ENCODE results near the gene MICB.

The MICB gene

DNA sequence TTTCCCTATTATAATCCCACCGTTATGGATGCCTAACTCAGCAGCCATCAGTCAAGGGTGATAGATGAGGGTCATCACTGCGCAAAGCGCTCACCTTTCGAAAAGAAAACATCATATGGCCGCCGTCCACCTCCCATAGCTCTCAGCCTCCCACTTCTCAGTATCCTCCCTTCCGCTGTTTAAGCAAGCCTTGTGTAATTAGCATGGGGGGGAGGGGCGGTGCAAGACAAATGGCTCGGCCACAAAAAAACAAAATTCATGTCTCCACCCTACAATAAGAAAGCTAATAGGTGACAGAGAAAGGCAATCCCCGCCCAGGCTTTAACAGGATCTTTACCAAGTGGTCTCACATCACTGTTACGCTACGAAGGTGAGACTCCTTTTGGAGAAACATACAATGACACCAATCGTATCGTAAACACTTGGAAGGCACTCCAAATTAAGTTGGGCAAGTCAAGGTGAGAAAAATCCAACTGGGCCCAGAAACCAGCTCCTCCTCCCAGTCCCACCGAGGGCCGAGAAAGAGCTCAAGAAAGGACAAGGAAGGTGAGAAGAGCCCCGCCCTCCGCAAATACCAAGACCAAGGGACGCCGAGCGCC lies 43.2 kb downstream of the MICB start:
- DNase-seq (ENCODE audit: low read depth) = peak; percentile 41

DNA sequence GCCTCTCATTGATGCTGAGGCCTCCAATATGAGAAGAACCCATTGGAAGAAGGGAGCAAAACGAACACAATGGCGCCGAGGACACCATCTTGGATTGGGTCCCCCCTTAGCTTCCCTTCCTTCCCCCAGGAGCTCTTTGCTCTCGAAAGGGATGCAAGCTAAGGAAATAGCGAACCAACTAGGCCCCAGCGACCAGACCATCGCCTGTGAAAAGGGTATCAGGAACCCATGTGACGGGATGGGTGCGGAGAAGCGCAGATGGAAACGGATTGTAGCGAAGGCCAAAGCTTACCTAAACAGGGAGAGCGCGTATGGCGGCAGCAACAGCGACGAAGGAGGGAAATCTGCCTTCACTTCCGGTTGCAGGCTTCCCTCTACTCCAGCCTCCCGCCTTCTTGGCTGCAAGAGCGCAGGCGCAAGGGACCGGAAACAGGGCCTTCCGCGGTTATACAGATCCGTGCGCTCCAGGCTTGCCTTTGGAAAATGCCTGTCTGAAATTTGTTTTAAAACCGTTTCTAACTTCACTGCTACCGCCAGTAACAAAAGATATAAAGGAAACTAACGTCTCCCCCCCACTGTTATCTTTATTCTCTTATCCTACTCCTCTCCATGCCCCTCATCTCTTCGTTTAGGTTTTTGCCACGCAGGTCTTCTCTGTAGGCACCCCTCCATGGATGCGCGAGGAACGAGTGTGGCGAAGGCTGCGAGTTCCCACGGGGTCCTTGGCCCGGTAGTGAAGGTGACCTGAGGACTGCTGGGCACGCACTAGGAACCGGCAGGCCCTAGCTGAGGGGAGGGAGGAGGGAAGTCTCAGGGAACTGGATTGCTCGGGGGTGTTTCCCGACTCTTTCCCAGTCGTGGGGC lies 43.9 kb downstream of the MICB start, which contains the start of gene DDX39B:
DDX39B (minus strand) TSS at position 346 of the 864 bp plus-strand sequence. CDS start 1,471 bp downstream, outside the sequence.
- peak; percentile 93 for DNase-seq (ENCODE audit: low read depth)

DNA sequence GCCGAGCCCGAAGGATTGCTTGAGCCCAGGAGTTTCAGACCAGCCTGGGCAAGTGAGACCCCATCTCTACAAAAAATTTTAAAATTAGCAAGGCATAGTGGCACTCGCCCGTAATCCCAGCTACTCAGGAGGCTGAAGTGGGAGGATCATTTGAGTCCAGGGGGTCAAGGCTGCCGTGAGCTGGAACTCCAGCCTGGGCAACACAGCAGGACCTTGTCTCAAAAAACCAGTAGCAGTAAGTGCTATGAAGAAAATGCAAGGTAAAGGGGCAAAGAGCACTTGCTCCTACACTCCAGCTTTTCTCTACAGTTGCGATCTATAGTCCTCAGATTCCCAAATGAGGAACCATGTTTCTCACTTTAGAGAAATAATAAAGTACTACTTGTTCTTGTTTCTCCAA lies 45.7 kb downstream of the MICB start:
- no peak for DNase-seq (ENCODE audit: low read depth)

DNA sequence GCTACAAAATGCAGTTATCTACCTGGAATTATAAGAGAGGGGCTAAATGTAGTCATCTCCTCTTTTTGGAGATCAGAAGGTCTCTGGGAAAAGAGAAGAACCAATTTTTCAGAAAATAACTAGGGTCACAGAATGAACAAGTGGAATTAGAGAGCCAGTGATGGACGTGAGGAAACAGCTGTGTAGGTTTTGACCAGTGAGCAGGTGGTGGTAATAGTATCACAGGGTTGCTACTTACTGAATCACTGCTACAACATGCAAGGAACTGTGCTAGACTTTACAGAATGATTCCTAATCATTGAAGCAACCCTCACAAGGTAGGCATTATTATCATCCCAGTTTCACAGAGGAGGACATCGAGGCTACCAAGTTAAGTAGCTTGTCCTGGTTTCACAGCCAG lies 46.7 kb downstream of the MICB start:
- no peak for DNase-seq (ENCODE audit: low read depth)

DNA sequence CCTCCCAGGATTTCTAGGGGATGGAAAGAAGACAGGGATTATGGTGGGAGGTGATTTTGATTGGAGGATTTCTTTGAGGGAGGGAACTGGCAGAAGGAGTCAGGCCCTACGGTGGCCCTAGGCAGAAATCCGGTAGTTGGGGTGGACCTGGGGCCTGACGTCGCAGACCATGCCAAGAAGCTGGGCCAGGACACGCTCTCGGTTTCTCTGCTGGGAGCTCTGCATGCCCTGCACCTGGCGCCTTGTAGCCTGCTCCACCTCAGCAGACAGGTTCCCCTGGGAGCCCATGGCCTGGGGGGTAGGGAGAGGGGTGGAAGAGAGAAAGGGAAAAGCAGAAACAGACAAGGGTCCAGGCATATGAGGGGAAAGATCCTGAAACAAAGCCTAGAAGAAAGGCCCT lies 47.3 kb downstream of the MICB start:
- no peak for DNase-seq (ENCODE audit: low read depth)

DNA sequence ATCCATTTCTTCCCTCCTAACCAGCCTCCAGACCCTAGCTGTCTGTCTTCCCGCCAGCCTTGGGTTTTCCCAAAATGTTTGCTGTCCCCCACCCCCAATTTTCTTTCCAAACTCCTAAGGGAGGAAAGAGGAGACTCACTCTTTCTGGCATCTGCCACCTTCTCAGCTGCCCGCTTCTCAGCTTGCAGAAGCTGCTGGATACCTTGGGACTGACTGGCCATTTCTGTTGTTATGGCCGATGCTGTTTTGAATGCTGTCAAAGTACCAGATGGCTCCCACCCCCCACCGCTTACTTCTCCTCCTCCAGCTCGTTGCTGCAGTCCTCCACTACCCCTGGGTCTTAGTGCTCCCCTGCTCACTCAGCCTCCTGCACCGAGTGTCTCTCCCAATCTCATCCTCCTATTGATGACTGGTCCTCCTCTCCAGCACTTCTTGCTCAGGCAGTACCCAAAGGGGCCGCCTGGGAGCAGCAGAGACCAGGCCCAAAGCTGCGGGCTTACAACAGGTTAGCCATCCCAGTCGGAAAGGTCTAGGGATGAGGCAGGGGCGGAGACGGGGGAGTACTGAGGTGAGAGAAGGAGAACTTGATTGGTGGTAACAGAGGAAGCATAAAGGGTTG lies 48.5 kb downstream of the MICB start, which contains the start of gene ATP6V1G2:
ATP6V1G2 (minus strand) TSS at position 270 of the 619 bp plus-strand sequence; CDS start at position 221, 49 bp downstream.
- peak; percentile 66 for DNase-seq (ENCODE audit: low read depth)

DNA sequence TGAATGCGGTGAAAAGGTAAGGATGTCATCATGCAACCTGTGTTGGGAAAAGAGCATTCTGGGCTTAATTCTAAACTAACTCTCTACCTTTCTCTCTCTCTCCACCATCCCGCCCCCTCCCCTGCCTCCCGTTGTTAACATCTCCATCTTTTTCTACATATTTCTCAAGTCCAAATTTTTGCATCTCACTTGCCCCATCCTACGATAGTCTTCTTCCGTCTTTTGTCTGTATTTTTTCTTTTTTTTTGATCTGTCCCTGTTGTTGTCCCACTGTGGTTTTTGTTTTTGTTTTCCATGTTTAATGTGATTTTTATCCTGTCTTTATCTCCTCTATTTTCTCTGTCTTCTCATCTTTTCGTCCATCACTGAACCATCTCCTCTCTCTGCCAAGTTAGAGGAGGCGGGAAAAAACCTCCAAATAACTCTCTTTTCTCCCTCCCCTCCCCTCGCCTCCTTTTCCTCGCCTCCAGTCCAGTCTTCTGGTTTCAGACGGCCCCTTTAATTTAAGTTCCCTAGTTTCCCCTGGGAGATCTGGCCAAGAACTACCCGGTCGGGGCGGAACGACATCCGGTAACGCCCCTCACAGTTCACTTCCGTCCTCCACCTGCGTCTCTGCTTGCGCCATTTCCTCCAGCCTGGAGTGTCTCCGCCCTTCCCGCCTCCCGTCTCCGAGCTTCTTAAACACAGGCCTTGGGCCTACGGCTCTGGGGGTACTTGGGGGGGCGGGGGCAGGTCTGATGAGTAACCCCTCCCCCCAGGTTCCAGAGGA lies 49.2 kb downstream of the MICB start, which contains the start of gene NFKBIL1:
NFKBIL1 (plus strand) TSS at position 651 of the 769 bp plus-strand sequence; CDS start at position 738, 87 bp downstream.
- peak; percentile 81 for DNase-seq (ENCODE audit: low read depth)

DNA sequence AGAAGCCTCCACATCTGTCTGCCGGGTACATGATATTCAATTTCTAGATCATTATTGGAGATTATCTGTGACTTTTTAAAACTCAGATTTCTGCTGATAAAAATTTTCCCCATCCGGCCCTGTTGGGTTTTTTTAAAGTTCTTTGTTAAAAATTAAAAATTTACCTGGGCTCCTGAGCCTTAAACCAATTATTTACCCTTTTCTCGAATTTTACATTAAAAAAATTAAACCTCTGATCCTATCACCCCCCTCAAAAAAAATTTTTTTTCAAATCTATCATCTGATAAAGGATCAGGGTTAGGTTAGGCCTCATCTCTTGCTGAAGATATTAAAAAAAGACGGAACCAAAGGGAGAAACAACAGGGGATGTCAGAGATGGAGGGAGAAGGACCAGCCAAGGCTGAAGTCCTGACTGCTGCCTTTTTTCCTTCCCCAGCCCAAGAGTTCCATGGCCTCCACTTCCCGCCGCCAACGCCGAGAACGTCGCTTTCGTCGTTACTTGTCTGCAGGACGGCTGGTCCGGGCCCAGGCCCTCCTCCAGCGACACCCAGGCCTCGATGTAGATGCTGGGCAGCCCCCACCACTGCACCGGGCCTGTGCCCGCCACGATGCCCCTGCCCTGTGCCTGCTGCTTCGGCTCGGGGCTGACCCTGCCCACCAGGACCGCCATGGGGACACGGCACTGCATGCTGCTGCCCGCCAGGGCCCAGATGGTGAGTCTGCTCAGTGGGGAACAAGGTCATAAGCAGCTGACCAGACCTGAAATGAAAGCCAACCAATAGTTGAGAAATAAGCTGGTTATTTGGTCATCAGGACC lies 50.0 kb downstream of the MICB start:
- DNase-seq (ENCODE audit: low read depth) = no peak

DNA sequence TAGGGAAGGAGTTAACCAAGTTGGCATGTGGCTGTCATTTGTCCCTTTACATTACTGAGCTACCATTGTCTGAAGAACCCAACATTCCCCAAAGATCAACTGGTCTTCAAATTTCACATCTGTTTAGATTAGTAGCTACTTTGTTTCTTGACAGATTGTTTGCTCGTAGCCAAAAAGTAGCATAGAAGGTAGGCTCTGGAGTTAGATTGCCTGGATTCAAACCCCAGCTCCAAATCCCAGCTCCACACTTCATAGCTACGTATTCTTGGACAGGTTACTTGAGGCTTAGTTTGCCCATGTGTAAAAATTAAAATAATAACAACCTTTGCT lies 50.6 kb downstream of the MICB start:
- DNase-seq (ENCODE audit: low read depth) = no peak

DNA sequence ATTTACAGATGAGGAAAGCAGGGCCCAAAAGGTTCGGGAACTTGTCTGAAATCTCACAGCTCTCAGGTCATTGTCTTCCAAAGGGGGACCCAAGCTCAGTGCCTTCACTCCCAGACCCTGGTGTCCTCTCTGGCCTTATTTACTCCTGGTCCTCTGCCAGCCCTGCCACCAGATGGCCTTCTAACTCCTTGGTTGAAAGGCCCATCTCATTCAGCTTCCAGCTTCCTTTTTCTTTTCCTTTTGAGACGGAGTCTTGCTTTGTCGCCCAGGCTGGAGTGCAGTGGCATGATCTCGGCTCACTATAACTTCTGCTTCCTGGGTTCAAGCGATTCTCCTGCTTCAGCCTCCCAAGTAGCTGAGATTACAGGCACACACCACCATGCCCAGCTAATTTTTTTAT lies 53.4 kb downstream of the MICB start:
- DNase-seq (ENCODE audit: low read depth) = peak; percentile 42

DNA sequence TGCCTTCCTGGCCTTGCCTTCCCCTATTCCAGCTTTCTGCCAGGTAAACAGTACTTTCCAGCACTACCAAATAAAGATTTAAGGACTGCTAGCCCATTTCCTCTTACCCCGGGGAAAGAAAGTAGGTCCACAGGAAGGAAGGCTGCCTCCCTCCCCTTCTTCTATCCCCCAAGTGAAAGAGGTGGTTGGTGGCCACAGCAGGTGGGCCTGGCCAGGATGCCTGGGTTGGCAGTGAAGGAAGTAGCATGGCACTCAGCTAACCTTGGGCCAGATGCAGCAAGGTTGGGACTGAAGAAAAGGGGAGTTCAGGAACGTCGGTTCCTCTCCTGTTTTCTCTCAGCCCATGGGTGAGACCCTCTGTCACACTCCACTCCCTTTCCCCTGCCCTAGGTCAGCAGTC lies 58.4 kb downstream of the MICB start:
- no peak for DNase-seq (ENCODE audit: low read depth)

DNA sequence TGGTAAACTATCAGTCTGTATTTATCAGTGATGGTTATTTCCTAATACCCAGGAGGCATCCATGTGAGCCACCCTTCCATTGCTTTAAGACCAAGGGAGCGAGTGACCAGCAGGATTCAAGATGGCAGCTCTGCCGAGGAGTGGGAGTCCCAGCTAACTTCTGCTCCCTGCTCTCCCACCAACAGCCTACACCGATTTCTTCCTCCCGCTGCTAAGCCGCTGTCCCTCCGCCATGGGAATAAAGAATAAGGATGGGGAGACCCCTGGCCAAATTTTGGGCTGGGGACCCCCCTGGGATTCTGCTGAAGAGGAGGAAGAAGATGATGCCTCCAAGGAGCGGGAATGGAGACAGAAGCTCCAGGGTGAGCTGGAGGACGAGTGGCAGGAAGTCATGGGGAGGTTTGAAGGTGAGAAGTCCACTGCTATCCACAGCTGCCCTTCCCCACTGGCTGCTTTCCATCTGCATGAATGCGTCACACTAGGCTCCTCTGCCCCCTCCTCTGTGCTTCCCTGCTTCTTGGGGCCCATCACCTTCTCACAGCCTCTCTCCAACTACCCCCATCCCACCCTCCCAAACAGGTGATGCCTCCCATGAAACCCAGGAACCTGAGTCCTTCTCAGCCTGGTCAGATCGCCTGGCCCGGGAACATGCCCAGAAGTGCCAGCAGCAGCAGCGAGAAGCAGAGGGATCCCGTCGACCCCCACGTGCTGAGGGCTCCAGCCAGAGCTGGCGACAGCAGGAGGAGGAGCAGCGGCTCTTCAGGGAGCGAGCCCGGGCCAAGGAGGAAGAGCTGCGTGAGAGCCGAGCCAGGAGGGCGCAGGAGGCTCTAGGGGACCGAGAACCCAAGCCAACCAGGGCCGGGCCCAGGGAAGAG lies 59.7 kb downstream of the MICB start:
- DNase-seq (ENCODE audit: low read depth) = no peak

DNA sequence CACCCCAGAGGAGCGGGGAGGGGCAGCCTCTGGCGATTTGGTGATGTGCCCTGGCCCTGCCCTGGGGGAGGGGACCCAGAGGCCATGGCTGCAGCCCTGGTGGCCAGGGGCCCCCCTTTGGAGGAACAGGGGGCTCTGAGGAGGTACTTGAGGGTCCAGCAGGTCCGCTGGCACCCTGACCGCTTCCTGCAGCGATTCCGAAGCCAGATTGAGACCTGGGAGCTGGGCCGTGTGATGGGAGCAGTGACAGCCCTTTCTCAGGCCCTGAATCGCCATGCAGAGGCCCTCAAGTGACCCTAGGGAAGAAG lies 60.3 kb downstream of the MICB start:
- no peak for DNase-seq (ENCODE audit: low read depth)

DNA sequence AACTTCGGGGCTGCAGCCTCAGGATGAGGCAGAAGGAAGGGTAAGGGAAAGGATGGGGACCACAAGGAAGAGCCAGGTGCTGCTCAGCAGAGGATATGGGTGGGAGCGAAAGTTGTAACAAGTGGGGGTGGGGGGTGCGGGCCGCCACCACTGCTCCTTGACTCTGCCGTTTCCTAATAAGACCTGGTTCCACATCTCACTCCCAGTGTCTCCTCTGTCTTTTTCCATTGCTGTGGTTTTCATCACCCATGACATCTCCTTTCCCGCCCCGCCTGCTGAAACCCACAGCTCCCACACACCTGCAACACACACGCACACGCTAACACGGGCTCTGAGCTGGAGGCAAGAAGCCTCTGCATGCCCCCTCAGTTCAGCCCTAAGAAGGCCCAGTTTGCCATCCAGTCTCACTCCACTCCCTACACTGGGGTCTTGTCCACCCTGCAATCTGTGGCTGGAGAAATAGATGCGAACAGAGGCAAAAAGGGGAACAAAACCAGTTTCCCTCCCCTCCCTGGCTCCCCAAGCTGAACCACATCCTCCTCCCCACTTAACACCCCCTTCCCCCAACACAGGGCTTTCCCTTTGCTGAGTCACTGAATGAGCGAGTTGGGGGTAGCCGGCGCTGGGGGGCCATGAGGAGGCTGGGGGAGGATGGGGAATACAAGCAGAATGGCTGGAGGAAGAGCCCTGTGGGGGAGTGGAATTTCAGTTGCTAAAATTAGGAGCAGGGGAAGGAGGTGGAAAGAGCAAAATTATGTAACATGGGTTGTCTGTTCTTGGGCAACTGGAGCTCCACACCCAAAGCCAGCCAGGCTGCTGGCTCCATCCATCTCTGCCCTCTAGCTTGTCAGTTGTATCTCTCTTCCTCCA lies 60.9 kb downstream of the MICB start:
- DNase-seq (ENCODE audit: low read depth) = peak; percentile 45

DNA sequence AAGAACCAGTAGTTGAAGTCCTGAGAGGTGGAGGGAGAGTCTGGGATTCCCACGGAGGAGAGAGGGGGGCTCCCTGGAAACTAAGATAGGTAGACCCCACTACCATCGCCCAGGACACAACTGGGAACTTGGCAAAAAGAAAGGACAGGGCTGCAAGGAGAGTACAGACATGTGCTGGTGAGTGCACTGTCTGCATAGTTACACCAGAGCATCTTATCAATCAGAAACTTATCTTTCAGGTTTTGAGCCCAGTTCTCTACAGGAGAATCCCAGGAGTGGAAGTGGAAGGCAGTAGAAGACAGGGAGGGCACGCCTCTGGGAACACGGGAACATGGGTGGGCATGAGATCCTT lies 61.6 kb downstream of the MICB start:
- no peak for DNase-seq (ENCODE audit: low read depth)

DNA sequence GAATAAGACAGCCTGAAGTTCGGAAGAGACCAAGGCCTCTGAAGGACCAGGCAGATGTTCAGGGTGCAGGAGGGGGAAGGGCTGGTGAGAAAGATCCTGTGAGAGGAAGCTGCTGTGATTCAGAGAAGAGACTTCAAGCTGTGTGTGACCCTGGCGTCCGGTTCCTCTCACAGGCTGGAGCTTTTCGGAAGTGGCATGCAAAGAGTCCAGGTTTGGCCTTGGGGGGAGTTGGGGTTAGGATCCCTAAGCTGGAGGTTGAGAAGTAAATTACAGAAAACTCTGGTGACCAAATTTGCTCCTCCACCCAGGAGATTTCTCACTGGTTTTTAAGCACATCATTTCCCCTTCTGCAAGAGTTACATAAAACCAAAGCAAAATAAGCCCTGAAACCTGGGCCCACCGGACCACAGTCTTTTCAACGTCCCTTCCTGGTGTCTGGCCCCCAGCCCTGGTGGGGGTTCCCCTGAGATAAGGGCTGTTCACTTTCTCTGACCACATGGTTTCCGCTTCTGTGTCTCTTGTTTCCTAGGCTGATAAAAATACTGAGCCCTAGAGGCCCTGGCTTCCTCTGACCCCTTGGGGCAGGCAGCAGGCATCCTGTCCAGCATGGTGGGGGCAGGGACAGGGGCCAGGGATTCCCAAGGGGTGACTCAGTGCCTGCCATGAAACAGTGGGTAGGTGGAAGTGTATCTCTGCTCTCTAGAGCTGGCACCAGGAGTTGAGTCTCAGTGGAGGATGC lies 62.2 kb downstream of the MICB start:
- no peak for DNase-seq (ENCODE audit: low read depth)

DNA sequence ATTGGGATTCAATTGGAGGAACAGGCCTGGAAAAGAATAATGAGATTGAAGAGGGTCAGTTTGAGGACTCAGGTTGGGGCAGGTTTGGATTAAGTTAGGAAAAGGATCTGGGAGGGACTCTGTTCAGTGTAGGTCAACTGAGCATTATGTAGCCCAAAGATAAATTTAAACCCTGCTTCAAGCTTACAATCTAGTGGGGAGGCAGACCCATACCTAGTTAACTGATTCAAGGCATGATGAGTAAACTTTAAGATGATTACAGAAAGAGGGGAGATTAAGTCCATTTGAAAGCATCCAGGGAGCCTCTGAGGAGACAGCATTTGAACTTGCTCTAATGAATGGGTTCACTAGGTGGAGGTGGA lies 62.7 kb downstream of the MICB start:
- no peak for DNase-seq (ENCODE audit: low read depth)
